ENCODE measurements around the gene ALDH1B1.
"Not testable (repeated sequence)": the region's sequence is repeated elsewhere in the genome, so short reads cannot be mapped to it uniquely, and the experiment has no call there.

The ALDH1B1 gene

DNA sequence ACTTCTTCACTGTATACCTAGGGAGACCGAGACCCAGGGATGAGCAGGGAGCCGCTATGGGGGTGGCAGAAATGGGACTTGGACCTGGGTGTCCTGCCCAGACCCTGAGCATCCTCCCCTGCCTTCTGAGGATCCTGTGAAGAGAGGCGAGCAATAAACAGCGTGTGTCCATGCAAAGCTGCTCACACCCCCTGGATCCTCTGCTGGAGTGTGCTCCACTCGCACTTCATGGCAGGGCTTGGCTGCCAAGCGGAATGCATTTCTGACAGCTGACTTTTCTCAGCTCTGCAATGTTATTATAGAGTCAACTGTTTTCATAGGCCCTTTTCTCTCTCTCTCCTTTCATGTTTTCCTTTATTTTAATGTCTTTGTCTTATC lies 31.0 kb upstream of the ALDH1B1 start:
- DNase-seq (ENCODE audit: low spot score) = no peak

DNA sequence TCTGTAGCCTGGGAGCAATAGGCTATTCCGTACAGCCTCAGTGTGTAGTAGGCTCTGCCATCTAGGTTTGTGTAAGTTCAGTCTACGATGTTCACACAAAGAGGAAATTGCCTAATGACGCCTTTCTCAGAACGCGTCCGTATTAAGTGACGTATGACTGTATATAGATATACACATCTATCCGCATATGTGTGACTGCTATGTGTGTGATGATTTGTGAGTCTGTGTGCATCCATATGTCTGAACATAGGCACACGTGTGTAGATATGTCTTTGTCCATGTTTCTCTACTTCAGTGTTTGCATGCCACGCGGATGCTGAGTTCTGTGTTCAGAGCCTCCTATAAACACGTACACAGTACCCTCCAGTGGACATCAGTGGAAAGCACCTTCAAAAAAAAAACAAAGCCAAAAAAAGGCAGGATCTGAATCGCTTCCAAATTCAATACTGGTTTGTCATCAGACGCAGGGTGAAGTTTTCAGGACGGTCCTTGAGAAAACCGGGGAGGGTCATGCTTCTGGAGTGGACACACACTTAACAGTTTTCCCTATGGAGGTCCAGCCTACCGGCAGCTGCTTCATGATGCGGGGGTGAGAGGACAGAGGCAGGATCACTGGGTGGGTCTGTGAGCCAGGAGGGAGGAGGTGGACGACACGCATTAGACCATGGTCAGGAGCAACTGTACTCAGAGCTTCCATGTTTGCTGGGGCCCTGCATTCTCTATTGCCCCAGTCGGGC lies 29.5 kb upstream of the ALDH1B1 start:
- no peak for DNase-seq (ENCODE audit: low spot score)

DNA sequence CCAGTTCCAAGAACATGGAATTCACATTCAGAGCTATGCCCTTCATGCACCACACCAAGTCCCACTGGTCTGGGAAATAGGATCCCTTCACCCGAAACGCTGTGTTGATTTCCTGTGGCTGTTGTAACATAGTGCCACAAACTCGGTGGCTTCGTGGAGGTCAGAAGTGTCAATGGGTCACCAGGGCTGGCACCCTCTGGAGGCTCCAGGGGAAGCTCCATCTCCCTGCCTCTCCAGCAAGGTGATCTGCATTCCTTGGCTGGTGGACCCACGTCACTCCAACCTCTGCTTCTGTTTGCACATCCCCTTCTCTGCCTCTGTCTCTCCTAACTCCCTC lies 28.9 kb upstream of the ALDH1B1 start:
- no peak for DNase-seq (ENCODE audit: low spot score)

DNA sequence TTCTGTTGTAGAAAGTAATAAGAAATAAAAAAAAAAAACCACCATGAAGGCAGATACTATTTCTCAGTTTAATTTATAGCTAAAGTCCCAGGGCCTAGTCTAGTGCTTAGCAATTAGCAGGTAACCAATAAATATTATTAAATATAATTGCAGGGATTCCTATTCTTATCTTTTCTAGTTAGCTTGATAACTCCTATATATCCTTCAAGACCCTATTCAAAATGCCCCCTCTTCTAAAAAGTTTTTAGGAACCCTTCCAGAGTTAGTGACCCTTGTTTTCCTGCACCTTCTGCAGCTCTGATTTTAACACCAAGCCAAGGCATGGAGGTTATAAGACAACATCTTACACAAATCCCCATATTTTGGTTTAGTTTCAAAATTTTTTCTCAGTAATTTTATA lies 24.6 kb upstream of the ALDH1B1 start:
- no peak for DNase-seq (ENCODE audit: low spot score)

DNA sequence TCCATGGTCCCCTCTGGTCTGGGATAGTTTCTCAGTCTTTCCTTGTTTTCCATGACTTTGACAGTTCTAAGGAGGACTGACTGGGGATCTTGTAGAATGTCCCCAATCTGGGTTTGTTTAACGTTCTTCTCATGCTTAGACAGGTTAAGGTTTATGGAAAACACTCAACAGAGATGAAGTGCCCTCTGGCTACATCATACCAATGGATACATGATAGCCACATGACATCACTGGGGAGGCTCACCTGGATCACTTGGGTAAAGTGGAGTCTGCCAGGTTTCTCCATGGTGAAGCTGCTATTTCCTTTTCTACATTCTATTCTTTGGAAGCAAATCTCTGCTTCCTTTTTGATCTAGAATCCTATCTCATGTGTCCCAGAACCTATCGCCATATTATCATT lies 23.8 kb upstream of the ALDH1B1 start:
- DNase-seq (ENCODE audit: low spot score) = no peak

DNA sequence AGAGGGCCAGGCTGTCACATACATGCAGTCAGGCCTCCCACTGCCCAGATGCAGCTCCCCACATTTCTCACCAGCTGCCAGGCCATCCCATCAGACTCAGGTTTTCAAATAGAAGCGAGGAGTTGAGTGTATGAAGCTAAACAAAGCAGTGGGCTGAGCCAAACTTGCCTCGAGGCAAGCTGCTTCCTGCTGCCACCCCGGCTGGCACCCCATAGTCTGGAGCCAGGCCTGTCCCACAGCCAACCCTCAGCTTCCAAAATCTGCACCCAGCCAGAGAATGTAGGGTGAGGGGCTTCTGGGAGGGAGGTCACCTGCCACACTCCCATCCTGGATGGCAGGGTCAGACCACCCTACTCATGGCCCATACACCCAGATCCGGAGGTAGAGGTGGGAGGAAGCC lies 22.3 kb upstream of the ALDH1B1 start:
- no peak for DNase-seq (ENCODE audit: low spot score)

DNA sequence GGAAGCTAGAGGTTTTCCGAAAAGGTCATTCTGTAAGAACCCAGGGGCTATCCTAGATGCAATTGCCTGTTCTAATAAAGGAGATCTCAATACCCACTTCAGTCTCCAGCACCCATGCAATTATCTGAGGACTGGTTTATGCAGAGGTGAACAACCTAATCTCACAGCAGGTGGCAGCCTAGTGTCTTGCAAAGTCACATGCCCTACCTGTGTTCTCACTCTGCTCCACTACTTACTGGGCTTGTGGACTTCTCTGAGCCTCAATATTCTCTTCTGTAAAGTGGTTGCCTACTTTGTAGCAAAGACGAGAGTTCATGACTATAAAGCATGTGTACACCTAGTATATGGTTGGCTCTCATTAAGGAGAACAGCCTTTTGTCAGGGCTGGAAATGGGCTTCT lies 21.0 kb upstream of the ALDH1B1 start:
- peak; percentile 15 for DNase-seq (ENCODE audit: low spot score)

DNA sequence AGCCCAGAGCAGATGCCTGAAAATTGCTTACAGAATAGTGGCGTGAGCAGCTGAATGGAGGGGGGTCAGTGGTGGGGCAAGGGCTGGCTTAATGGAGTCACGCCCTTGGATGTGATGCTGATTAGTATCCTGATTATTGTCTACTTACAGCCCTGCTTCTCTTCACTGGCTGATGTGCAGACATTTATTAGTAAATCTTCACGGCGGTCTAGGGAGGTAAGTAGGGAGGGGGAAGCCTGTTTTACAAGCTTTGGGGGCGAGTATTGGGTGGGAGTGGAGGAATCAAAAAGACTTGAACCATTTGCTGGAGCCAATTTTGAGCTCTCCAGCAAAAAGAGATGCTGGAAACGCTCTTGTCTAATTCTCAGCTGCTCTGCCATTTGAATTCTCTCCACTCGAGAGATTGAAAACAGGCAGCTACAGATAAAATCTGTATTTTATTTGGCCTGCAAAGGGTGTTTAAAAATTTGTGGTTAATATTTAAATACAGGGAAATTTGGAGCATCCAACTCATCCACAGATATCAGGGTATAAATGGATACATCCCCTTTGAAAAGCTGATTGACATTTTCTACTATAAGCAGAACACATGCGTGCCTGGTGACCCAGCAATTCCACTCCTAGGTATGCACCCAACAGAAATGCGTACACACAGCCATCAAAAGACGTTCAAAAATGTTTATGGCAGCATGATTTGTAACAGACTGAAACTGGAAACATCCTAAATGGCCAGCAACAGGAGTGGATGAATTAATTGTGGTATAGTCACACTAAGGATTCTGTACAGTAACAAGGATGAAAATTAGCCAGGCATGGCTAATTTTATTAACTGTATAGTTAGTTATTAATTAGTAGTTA lies 19.5 kb upstream of the ALDH1B1 start:
- DNase-seq (ENCODE audit: low spot score) = no peak

DNA sequence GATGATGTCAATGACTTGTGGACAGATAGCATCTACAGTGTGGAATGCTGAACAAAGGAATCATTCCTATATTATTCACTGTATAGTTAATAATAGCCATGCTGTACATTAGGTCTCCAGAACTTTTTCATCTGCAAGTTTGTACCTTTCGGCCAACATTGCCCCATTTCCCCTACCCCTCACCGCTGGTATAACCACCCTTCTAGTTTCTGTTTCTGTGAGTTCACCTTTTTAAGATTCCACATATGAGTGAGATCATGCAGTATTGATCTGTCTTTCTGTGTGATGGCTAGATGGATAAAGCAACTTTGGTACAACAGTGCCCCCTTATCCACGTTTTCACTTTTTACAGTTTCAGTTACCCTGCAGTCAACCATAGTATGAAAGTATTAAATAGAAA lies 18.8 kb upstream of the ALDH1B1 start:
- no peak for DNase-seq (ENCODE audit: low spot score)

DNA sequence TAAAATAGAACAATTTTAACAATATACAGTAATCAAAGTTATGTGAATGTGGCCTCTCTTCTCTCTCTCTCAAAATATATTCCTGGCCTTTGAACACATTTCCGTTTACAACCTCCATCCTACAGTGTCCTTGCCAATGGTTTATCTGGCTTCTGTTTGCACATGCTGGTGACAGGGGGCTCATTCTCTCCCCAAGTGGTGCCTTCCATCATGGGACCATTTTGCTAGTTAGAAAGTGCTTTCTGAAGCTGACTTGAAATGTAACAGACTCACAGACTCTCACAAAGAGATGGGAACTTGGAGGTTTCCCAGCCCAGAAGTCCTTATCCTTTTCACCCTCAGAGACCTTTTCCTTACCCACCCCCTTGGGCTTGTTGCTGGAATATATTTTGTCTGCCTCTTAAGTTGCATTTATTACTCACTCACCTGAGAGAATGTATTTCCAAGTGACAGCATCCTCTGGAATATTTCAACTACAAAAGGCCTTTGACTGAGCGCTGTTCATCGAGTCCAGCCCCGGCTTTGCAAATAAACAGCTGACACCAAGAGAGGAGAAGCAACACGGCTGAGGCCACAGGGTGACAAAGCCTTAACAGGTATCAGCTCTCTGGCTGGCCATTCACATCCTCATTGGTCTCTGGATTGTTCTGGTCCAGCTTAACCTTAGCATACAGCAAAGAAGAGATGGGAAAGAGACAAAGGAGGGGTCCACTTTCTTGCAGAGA lies 17.5 kb upstream of the ALDH1B1 start:
- DNase-seq (ENCODE audit: low spot score) = no peak

DNA sequence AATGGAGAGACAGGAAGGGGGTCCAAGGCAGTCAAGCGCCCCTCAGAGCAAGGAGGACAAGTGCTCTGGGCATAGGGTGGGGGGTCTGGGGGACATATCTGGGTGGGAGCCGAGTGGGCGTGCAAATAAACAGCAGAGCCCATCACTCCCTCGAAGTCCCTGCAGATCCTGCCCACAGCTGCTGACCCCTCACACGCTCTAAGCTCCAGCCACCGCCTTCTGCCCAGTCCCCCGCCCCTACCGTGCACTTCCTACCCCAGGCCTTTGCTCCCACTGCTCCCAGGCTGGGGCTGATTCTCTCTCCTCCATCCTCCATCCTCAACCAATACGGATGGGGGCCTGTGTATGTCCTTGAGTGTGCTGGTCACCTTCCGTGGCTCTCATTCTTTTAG lies 16.9 kb upstream of the ALDH1B1 start:
- no peak for DNase-seq (ENCODE audit: low spot score)

DNA sequence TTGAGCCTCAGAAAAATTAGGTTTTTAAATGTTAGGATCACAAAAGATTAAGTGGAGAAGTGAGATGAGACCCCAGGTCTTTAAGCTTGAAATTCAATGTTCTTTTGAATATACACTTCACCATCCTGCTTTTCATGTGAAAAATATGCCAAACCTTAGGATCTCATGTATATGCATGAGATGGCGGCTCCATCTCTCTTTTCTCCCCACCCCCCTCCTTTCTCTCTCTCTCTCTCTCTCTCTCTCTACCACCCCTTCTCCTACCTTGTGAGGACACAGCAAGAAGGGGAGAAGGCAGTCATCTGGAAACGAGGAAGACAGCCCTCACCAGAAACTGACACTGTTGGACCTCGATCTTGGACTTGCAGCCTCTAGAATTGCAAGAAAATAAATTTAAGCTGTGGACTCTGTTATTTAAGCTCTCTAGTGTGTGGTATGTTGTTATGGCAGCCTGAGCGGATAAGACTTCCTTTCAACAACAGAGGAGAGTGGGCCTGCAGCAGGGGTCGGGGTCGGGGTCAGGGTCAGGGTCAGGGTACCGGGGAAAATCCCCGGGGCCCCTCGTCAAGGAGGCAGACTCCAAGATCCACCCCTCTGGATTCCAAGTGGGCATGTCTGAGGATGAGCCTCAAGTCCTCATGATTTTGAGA lies 16.4 kb upstream of the ALDH1B1 start:
- no peak for DNase-seq (ENCODE audit: low spot score)

DNA sequence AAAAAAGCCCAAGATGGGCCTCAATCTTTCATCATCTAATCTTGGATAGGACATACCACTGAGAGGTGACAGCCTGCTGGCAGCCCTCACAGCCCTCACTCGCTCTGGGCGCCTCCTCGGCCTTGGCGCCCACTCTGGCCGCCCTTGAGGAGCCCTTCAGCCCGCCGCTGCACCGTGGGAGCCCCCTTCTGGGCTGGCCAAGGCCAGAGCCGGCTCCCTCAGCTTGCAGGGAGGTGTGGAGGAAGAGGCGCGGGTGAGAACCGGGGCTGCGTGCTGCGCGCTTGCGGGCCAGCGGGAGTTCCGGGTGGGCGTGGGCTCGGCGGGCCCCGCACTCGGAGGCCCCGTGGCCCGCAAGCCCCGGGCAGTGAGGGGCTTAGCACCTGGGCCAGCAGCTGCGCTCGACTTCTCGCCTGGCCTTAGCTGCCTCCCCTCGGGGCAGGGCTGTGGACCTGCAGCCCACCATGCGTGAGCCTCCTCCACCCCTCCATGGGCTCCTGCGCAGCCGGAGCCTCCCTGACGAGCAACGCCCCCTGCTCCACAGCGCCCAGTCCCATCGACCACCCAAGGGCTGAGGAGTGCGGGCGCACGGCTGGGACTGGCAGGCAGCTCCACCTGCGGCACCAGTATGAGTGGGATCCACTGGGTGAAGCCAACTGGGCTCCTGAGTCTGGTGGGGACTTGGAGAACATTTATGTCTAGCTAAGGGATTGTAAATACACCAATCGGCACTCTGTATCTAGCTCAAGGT lies 15.0 kb upstream of the ALDH1B1 start:
- not testable (repeated sequence) for DNase-seq (ENCODE audit: low spot score)

DNA sequence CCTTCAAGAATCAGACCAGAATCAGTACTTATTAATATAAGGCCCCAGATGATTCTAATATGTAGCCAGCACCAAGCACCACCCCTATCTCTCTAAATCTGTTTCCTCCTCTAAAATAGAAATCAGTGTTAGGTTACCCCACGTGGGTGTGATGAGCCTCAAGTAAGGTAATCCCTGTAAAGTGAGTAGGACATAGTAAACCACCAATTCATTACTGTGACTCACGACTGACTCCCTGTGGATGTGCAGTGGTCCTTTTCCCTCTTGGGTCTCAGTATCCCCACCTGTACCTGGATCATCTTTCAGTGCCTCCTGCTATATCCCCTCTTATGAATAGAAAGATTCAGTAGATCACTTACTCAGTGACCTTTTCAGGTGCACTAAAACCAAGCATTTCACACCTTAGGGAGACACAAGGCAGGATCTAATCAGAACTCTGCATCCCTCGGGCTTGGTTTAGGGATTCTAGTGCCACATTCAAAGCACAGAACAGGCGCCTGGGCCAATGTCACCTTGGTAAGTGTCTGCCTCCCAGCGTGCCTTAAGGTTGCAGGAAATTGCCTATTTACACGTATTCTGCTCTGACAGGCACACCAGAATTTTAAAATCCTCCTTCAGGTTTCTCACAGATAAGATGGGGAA lies 12.2 kb upstream of the ALDH1B1 start:
- DNase-seq (ENCODE audit: low spot score) = no peak

DNA sequence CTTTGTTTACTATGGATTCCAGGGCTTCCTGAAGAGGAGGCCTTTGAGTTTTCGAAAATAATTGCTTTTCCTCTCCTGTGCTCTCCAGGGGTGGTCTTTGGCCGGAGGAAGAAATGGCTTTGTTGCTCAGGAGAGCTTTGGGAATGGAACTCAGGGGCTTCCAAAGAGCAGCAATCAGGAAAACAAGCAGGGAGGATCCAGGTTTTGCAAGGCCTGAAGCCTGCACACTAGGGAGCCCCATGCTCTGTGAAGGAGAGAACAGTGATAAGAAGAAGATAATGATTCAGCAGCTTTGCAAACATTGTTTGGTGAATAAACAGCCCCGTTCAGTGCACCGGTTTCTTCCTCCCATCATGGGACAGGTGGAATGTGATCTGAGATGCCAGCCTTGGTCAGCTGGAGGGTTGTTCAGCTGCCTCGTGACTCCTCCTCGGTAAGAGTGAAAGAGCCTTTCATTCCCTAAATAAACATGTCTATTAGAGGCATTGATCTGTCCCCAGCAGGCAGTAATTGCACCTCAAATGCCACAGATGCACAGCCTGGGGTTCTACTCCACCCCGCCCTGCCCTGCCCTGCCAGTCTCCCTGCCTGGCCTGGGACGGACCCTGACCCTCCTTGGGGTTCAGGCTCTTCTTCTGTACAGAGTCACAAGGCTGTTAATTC lies 11.5 kb upstream of the ALDH1B1 start:
- DNase-seq (ENCODE audit: low spot score) = no peak

DNA sequence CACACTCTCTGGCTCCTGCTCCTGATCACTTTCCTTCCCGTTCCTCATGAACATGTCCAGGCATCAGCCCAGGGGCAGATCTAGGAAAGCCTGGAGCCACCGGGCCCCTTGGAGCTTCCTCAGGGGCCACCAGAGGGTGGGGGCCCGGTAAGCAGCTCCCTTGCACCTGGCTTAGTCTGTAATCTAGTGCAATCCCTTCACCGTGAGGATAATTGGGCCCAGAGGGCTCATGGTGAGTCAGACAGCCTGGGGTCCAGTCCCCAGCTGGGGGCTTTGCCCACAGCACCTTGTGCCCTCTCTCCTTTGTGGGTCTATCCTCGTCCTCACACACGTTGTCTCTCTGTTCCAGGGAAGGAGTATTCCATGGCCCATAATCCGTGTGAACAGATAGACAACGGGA lies 10.4 kb upstream of the ALDH1B1 start:
- no peak for DNase-seq (ENCODE audit: low spot score)

DNA sequence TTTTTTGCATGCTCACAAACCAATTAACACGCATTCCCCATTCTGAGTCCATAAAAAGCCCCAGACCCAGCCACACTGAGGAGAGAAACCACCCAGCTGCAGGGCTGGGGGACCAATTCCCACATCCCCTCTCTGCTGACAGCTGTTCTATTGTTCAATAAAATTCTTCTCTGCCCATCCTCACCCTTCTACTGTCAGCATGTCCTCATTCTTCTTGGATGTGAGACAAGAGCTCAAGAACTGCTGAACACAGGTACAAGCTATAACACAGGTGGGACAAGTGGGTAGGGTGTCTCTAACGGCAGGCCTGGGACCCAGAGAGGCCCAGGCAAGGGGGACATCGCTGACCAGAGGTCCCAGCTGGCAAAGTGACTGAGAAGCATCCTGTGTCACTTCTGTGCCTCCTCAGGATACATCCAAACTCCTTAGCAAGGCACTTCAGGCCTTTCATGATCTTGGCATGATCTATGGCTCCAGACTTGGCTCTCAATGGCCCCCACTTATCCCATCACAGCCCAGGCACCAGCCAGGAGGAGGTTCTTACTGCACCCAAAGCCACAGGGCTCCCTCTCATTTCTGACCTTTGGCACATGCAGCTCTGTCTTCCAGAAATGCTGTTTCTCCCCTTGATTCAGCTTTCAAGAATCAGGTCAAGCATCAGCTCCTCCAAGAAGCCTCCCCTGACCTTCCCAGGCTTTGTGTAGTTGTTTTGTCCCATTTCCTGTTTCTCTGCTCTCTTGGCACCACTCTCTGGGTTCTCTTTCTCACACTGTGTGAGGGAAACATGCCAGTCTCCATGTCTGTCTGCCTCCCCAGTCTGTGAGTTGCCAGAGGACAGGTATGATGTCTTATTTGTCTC lies 7.3 kb upstream of the ALDH1B1 start:
- no peak for DNase-seq (ENCODE audit: low spot score)

DNA sequence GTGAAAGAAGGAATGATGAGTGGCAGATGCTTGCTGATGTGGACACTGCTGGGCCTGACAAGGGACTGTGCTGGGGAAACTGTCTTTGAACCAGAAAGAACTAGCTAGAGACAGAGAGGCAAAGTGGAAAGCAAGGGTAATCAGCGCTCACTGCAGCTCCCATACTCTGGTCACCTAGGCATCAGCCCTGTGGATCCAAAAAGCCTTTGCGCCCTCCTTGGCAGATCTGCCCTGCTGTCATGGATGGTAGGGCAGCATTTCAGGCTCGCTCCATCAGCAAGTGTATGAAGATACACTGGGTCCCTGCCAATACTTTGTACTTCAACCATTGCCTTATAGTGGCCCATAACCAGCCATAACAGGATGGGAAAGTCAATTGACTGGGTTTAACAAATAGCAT lies 6.6 kb upstream of the ALDH1B1 start:
- no peak for DNase-seq (ENCODE audit: low spot score)

DNA sequence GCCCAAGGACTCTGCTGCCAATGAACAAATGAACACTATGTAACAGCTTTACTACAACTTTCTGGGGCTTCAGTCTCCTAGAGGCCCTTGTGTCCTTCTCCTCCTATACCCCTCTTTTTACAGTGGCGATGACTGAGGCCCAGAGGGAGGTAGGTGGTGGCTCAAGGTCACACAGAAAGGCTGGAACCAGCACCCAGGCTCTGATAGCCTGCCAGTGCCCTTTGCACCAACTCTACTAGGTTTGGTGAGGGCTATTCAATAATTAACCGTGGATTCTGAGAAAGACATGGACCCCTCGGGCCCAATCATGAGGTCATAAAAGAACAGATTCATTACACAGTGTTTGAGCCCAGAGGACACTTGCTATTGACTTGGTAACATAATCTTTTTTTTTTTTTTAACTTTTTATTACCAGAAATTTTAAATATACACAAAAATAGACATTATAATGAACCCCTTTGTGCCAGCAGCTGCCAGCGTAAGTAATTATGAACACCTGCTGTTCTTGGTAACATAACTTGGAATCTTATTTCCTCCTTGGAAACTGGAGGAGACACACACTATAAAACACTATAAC lies 6.1 kb upstream of the ALDH1B1 start:
- DNase-seq (ENCODE audit: low spot score) = no peak
